Nucleus accumbens (tissue), 56 donors: ENCODE data around the gene KPNA6.
A peak's percentile ranks its signal among the peaks of the same experiment; 100 is the strongest.
"Not testable (repeated sequence)": the region's sequence is repeated elsewhere in the genome, so short reads cannot be mapped to it uniquely, and the experiment has no call there.

ENCODE experiments used
- DNase-seq, 56 donors: peaks; one replicate each; lab custom pipeline; 2025; lab: John Stamatoyannopoulos, UW

KPNA6 gene

GRCh38 chr1:32099426-32099825 lies 8.4 kb upstream of the KPNA6 start:
- DNase-seq, result no peak

- peak in 13 of 56 donors; percentile 1 to 46 (median 10) for DNase-seq
Observed at GRCh38 chr1:32100359-32100758, 7.5 kb upstream of the KPNA6 start.

GRCh38 chr1:32100807-32101708 lies 6.8 kb upstream of the KPNA6 start:
- DNase-seq, result no peak

GRCh38 chr1:32104127-32104526 lies 3.7 kb upstream of the KPNA6 start:
- no peak for DNase-seq

GRCh38 chr1:32105338-32105737 lies 2.5 kb upstream of the KPNA6 start:
- no peak for DNase-seq

GRCh38 chr1:32106663-32107275 lies 1.1 kb upstream of the KPNA6 start:
- no peak for DNase-seq

- no peak for DNase-seq
Observed at GRCh38 chr1:32111040-32111623, 3.3 kb downstream of the KPNA6 start.

GRCh38 chr1:32111789-32112188 lies 3.9 kb downstream of the KPNA6 start:
- DNase-seq, result no peak

- no peak for DNase-seq
Observed at GRCh38 chr1:32112806-32113375, 5.0 kb downstream of the KPNA6 start.

GRCh38 chr1:32113436-32113835 lies 5.6 kb downstream of the KPNA6 start:
- not testable (repeated sequence) for DNase-seq

- DNase-seq, result no peak
Observed at GRCh38 chr1:32114420-32114819, 6.6 kb downstream of the KPNA6 start.

- no peak for DNase-seq
Observed at GRCh38 chr1:32115496-32115895, 7.6 kb downstream of the KPNA6 start.

- no peak for DNase-seq
Observed at GRCh38 chr1:32116531-32116930, 8.7 kb downstream of the KPNA6 start.

GRCh38 chr1:32122151-32122550 lies 14.3 kb downstream of the KPNA6 start:
- DNase-seq, result no peak

- DNase-seq, result not testable (repeated sequence)
Observed at GRCh38 chr1:32123361-32123760, 15.5 kb downstream of the KPNA6 start.

- no peak for DNase-seq
Observed at GRCh38 chr1:32125313-32125712, 17.5 kb downstream of the KPNA6 start.

GRCh38 chr1:32126770-32127169 lies 18.9 kb downstream of the KPNA6 start:
- DNase-seq, result no peak

GRCh38 chr1:32127409-32128198 lies 19.7 kb downstream of the KPNA6 start:
- DNase-seq, result no peak

- DNase-seq, result peak in 18 of 56 donors; percentile 1 to 39 (median 11)
Observed at GRCh38 chr1:32128479-32128878, 20.6 kb downstream of the KPNA6 start.

- no peak for DNase-seq
Observed at GRCh38 chr1:32128964-32129363, 21.1 kb downstream of the KPNA6 start.

GRCh38 chr1:32133950-32134280 lies 26.1 kb downstream of the KPNA6 start:
- DNase-seq, result not testable (repeated sequence)
